HG02943 (cell line): ENCODE measurements around the gene HSPA12B.

Experiments
- ATAC-seq: cut with Tn5 transposase; IDR thresholded peaks from one replicate; pipeline ENCODE4 v1.9.1; 2021; ENCODE audit warnings: mild to moderate bottlenecking, low read depth, moderate library complexity; ENCODE audit not compliant: unreplicated experiment

Gene HSPA12B

GRCh38 chr20:3800878-3801260 lies 68.4 kb downstream of the HSPA12B start:
- no peak for ATAC-seq

GRCh38 chr20:3801299-3801698 lies 68.8 kb downstream of the HSPA12B start:
- no peak for ATAC-seq

- ATAC-seq, result no peak
Measured at GRCh38 chr20:3801846-3802245, 69.4 kb downstream of the HSPA12B start.
